ENCODE data around the gene DGKH. TPM values are rescaled to one million over a fixed set of nuclear protein-coding genes. Genes with fewer than 3 reads are reported as not detected.
"Not testable (repeated sequence)": the region's sequence is repeated elsewhere in the genome, so short reads cannot be mapped to it uniquely, and the experiment has no call there.

DGKH gene
- total RNA-seq, 1 donor from 2014 or later, result 9.6 TPM

- no peak for DNase-seq (ENCODE audit: extremely low spot score, unreplicated experiment)
- H3K27me3 Mint-ChIP-seq, result no peaks in the 10 kb centered on the region
- peaks cover 7% of the 10 kb centered on the region for H3K4me1 Mint-ChIP-seq (ENCODE audit: unreplicated experiment)
- TF ChIP-seq CTCF (conservative IDR thresholded peaks at IDR 0.05), result no peak
- no peak overlapping the region for H3K4me3 Mint-ChIP-seq
- no peaks in the 10 kb centered on the region for H3K9me3 Mint-ChIP-seq
- H3K27ac Mint-ChIP-seq, result no peak overlapping the region
- H3K36me3 Mint-ChIP-seq, result no peaks in the 10 kb centered on the region
Measured at GRCh38 chr13:42129033-42129432, 80.6 kb downstream of the DGKH start.

GRCh38 chr13:42136518-42136917 lies 88.1 kb downstream of the DGKH start:
- Mint-ChIP-seq H3K27me3 (no peaks in the 10 kb centered on the region), H3K36me3 (peaks cover 3% of the 10 kb centered on the region)
- no peak for DNase-seq (ENCODE audit: extremely low spot score, unreplicated experiment)

GRCh38 chr13:42137856-42138537 lies 89.5 kb downstream of the DGKH start:
- Mint-ChIP-seq H3K27me3 (no peaks in the 10 kb centered on the region), H3K9me3 (no peaks in the 10 kb centered on the region)
- no peak for TF ChIP-seq CTCF (conservative IDR thresholded peaks at IDR 0.05)

More at GRCh38 chr13:42136518-42136917, 88.1 kb downstream of the DGKH start:
- no peaks in the 10 kb centered on the region for H3K9me3 Mint-ChIP-seq
- H3K4me1 Mint-ChIP-seq (ENCODE audit: unreplicated experiment), result peaks cover 11% of the 10 kb centered on the region
- no peak for TF ChIP-seq CTCF (conservative IDR thresholded peaks at IDR 0.05)
- H3K4me3 Mint-ChIP-seq, result no peak overlapping the region
- no peak overlapping the region for H3K27ac Mint-ChIP-seq

GRCh38 chr13:42140494-42140893 lies 92.0 kb downstream of the DGKH start:
- Mint-ChIP-seq H3K4me3 (no peak overlapping the region), H3K27ac (no peak overlapping the region), H3K27me3 (no peaks in the 10 kb centered on the region), H3K36me3 (peaks cover 4% of the 10 kb centered on the region), H3K4me1 (ENCODE audit: unreplicated experiment) (peaks cover 6% of the 10 kb centered on the region), H3K9me3 (no peaks in the 10 kb centered on the region)
- no peak for DNase-seq (ENCODE audit: extremely low spot score, unreplicated experiment)
- TF ChIP-seq CTCF (conservative IDR thresholded peaks at IDR 0.05), result no peak

More at GRCh38 chr13:42137856-42138537, 89.5 kb downstream of the DGKH start:
- Mint-ChIP-seq H3K4me3 (no peak overlapping the region), H3K36me3 (peaks cover 4% of the 10 kb centered on the region), H3K4me1 (ENCODE audit: unreplicated experiment) (peaks cover 11% of the 10 kb centered on the region), H3K27ac (no peak overlapping the region)
- no peak for DNase-seq (ENCODE audit: extremely low spot score, unreplicated experiment)

GRCh38 chr13:42141052-42141451 lies 92.6 kb downstream of the DGKH start:
- not testable (repeated sequence) for H3K9me3 Mint-ChIP-seq; H3K4me1 Mint-ChIP-seq (ENCODE audit: unreplicated experiment); H3K27me3 Mint-ChIP-seq; DNase-seq (ENCODE audit: extremely low spot score, unreplicated experiment); H3K4me3 Mint-ChIP-seq; H3K36me3 Mint-ChIP-seq; H3K27ac Mint-ChIP-seq

GRCh38 chr13:42146359-42146758 lies 97.9 kb downstream of the DGKH start:
- no peak overlapping the region for H3K27ac Mint-ChIP-seq
- no peak for DNase-seq (ENCODE audit: extremely low spot score, unreplicated experiment)
- H3K4me3 Mint-ChIP-seq, result no peak overlapping the region
- TF ChIP-seq CTCF (conservative IDR thresholded peaks at IDR 0.05), result no peak
- peaks cover 6% of the 10 kb centered on the region for H3K4me1 Mint-ChIP-seq (ENCODE audit: unreplicated experiment)
- no peaks in the 10 kb centered on the region for H3K27me3 Mint-ChIP-seq
- peaks cover 7% of the 10 kb centered on the region for H3K36me3 Mint-ChIP-seq
- no peaks in the 10 kb centered on the region for H3K9me3 Mint-ChIP-seq

Data from type B pancreatic cell (in vitro differentiated cells).